ENCODE results near the gene BCL6B. TPM values are rescaled to one million over a fixed set of nuclear protein-coding genes. Genes with fewer than 3 reads are reported as not detected.
A peak's percentile ranks its signal among the peaks of the same experiment; 100 is the strongest.
"Not testable (repeated sequence)": the region's sequence is repeated elsewhere in the genome, so short reads cannot be mapped to it uniquely, and the experiment has no call there.

The BCL6B gene
- total RNA-seq, 1 donor from 2014 or later = 57.9 TPM

DNA sequence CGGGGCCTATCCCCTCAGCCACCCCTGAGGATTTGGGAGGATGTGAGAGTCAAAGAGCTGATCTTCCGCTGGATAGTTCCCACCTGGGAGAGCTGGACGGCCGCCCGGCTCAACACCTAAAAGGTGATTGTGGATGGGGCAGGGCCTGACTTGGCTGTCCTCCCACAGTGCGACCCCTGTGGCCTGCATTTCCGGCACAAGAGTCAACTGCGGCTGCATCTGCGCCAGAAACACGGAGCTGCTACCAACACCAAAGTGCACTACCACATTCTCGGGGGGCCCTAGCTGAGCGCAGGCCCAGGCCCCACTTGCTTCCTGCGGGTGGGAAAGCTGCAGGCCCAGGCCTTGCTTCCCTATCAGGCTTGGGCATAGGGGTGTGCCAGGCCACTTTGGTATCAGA is 4.5 kb downstream of the BCL6B start:
- peak in 1 of 2 donors; percentile 46 for DNase-seq (ENCODE audit: low read depth in 2 of 2)

DNA sequence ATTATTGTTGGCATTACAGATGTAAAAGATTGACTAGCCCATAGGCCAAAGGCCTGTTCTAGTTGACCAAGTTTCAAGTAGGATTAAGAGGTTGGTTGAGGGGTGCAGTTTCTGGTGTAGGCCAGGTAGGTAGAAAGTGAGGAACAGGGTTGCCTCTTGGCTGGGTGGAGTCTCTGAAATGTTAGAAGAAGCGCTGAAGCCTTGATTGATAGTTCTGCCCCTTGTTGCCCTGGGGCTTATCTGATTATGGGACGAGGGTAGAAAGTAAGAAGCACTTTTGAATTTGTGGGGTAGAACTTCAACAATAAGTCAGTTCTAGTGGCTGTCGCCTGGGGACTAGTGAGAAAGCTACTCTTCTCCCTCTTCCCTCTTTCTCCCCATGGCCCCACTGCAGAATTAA is 6.2 kb downstream of the BCL6B start:
- no peak for DNase-seq (ENCODE audit: low read depth in 2 of 2)

DNA sequence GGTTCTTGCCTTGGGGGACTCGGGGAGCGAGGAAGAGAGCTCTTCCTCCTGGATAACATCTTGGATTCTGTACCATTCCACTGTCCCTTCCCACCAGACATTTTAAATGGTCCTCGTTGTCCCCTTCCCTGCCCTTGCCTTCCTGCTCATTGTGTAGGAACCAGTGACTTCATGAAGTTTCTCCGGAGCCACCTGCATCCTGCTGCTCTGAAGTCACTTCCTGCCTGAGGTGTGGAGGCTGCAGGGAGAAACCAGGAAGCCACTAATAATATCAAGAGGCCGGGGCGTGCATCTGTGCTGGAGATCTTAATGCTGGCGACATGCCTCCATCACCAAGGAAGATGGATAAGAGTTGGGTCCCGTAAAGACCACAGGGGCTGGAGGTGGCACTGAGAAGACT is 6.8 kb downstream of the BCL6B start:
- peak; percentile 86 to 95 for DNase-seq (ENCODE audit: low read depth in 2 of 2)

DNA sequence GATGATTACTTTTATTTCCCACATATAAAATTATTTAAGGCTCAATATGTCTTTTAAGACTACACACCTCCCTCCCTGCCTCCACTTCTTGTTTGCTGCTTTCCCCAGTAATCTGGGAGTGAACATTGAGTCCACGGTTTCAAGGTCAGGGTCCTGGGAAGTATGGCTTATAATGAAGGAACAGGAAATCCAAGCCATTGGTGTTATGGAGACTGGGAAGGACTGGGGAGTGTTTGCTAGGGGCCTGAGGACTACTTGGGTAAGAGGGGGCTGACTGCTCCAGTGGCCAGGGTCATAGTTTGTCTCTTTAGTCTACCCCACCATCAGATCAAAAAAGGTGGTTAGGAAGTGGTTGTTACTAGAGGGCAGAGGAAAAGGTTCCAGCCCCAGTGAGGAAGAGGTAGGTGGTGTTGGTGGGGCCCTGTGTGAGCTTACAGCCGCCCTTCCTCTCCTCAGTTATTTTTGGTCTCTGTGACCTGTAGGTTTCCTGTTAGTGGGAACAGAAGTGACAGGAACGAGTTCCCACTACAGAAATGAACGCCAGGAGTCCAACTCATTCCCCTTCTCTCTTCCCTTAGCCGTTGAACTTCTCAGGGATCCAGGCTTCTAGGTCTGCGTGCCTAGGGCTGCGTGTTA is 12.2 kb downstream of the BCL6B start:
- peak in 1 of 2 donors; percentile 71 for DNase-seq (ENCODE audit: low read depth in 2 of 2)

DNA sequence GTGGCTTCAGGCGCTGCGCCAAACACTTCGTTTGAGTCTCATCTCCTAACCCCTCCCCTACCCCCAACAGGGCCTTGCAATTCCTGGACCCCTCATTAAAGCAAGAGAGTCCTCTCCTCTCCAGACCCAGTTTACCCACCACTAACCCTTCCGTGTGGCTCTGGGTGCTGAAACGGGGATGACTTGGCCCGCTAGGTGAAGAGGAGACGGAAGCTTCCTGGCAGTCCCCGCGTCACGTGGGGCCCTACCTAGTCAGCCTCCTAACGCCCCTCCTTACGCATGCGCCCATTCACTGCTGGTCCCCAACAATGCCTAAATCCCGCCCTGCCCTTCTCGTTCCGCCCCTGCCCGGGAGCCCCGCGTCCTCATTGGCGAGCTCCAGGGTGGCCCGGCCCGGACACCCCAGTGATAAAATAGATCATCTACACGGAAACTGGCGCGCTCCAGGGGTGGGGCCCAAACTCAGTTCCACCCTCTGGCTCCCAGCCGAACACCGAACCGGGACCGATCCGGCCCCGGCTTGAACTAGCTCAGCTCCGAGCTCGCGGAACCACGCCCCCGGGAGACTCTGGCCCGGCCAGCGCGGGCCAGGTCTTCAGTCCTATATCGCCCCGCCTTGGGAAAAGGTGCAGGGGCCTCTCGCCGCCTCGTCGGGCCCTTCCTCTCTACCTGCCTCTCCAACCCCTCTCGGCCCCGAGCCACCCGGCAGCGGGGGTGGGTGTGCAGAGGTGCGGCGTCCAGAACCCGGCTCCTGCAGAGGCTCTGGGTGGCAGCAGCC is 12.9 kb downstream of the BCL6B start, which contains the start of gene SLC16A13:
Gene SLC16A13, plus strand, starts transcription at position 425 of the 778 bp plus-strand sequence. CDS start 368 bp downstream, outside the sequence.
- DNase-seq (ENCODE audit: low read depth in 2 of 2) = peak; percentile 95 to 99

DNA sequence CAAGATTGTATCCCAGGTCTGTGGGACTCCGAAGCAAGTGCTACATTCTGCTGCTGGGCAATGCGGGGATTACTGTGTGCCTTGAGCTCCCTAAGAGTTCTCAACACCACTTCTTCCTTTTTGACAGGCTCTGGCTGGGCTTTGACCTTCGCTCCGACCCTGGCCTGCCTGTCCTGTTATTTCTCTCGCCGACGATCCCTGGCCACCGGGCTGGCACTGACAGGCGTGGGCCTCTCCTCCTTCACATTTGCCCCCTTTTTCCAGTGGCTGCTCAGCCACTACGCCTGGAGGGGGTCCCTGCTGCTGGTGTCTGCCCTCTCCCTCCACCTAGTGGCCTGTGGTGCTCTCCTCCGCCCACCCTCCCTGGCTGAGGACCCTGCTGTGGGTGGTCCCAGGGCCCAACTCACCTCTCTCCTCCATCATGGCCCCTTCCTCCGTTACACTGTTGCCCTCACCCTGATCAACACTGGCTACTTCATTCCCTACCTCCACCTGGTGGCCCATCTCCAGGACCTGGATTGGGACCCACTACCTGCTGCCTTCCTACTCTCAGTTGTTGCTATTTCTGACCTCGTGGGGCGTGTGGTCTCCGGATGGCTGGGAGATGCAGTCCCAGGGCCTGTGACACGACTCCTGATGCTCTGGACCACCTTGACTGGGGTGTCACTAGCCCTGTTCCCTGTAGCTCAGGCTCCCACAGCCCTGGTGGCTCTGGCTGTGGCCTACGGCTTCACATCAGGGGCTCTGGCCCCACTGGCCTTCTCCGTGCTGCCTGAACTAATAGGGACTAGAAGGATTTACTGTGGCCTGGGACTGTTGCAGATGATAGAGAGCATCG is 15.4 kb downstream of the BCL6B start:
- DNase-seq (ENCODE audit: low read depth in 2 of 2) = no peak

DNA sequence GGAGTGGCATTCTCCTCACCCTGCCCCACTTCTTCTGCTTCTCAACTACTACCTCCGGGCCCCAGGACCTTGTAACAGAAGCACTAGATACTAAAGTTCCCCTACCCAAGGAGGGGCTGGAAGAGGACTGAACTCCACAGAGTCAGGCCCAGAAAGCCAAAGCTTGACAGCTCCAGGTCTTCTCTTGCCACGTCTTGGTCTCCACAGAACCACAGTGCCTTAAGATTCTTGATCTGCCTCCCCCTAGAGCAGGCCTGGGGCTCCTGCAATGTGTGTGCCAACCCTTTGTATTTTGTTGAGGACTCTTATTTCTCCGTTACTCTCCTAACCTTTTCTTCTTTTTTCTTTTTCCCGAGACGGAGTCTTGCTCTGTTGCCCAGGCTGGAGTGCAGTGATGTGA is 17.0 kb downstream of the BCL6B start:
- no peak for DNase-seq (ENCODE audit: low read depth in 2 of 2)

DNA sequence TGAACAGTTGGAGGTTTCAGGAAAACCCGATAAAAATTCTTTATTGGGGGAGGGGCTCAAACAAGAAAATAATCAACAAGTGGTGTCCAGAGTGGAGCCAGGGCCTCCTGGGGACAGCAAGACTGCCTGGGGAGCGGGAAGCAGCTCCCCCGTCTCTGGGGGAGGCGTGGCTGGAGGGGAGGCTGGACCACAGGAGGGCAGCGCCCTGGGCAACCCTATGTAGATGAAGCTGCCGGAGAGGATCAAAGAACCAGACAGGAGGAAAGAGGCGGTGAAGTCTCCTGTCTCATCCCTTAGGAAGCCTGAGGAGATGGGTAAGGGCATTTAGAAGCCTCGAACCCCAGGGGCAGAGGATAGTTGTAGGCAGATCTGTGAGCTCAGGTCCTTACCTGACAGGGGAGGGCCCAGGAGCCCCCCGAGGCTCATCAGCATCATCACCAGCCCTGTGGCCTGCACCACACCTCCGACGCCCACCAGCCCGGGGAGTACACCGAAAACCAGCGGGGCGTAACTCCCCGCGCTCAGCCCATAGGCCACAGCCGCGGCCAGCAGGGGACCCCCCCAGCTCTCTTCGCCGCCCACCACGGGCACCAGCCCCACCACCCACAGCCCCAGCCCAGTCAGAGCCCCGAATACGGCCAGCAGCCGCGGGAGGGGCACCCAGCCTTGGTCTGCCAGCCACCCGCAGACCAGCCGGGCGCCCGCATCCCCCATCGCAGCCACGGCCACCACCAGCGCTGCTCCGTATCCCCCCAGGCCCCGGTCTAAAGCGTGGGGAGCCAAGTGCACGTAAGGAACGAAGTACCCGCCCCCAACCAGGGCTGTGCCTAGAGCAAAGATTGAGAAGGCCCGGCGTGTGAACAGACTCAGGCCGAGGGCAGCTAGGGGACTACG is 19.0 kb downstream of the BCL6B start:
- no peak for DNase-seq (ENCODE audit: low read depth in 2 of 2)

DNA sequence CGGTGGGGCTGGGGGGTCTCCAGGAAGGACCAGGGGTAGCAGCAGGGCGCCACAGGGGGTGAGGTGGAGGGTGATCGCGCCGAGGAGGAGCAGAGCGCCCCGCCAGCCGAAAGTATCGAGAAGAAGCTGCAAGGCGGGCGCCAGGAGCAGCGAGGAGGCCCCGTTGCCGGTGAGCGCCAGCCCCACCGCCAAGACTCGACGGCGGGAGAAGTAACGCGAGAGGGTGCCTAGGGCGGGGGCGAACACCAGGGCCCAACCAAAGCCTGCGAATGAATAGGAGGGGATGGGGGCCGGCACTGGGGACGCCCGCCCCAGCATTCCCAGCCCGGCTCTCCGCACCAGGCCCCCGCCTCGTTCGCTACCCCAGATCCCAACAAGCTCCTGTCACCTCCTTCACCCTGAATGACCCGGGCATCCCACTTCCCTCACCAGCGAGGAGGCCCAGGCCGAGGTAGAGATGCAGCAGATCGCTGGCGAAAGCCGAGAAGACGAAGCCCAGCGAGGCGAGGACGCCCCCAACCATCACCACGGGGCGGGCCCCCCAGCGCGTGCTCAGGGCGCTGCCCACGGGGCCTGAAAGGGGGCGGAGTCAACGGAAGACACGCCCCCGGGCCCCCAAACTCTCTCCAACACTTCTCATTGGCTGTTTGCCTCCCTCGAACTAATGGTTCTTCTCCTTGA is 19.8 kb downstream of the BCL6B start:
- DNase-seq (ENCODE audit: low read depth in 2 of 2) = peak in 1 of 2 donors; percentile 35

DNA sequence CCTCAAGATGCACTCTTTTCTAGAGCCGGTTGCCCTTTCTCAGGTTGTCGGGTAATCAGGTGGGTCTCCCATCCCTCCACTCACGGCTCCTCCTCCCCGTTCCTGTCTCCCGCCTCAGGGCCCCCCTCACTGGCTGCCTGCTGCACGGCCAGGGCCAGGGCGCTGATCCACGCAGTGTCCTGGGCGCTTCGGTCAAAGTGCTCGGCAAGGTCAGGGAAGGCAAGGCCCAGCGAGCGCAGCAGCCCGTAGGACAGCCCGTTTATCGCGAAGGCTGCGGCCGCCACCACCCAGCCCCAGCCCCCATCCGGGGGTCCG is 20.3 kb downstream of the BCL6B start:
- DNase-seq (ENCODE audit: low read depth in 2 of 2) = no peak

DNA sequence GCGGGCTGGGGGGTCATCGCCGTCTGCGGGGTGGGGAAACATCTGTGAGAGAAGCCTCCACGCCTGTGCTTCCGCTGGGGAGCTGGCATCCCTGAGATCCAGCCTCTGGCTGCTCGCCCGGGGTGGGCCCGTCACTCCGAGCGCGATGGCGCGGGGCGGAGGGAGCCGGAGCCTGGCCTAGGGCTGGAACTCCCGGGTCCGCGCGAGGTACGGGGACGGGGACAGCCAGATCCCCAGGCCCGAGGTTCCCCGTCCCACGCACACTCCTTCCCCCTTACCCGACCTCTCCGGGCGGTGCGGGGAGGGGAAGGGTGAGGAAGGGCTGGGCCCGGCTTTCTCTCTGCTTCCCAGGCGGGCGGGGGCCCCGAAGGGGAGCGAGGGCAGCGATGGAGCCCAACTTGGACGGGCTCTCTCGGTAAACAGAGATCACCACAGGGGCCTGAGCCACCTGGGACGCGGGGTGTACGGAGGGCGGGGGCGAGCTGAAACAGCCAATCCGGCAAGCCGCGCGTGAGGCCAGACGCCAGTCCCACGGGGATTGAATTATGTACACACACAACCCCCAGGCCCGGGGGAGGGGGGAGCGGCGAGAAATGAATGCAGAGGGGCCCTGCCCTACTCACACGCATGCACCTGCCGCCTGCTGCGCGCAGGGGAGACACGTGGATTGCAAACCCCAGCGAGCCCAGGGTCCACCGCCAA is 20.8 kb downstream of the BCL6B start, which contains the start of gene SLC16A11:
Gene SLC16A11, minus strand, starts transcription at position 596 of the 702 bp plus-strand sequence. Its CDS starts 579 bp downstream, at position 17.
- DNase-seq (ENCODE audit: low read depth in 2 of 2) = peak in 1 of 2 donors; percentile 49

DNA sequence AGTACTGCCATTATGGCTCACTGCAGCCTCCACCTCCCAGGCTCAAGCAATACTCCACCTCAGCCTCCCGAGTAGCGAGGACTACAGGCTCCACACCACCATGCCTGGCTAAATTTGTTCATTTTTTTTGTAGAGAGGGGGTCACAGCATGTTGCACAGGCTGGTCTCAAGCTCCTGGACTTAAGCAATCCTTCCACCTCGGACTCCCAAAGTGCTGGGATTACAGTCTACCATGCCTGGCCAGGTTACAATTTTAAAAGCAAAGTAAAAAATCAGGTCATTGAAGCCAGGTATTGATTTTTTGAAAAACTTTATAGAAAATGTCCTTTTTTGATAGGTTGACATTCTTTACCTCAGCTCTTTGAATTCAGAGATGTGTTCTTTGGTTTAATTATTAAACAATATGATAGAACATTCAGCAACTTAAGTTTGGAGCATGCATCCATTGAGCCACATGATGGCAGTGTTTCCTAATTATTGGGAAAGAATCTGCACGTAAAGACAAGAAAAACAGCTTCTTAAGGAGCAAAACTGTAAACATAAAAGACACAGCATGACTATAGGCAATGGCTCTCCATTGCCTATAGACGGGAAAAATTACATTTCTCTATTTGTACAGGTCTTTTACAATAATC is 22.8 kb downstream of the BCL6B start:
- DNase-seq (ENCODE audit: low read depth in 2 of 2) = peak; percentile 58 to 77

DNA sequence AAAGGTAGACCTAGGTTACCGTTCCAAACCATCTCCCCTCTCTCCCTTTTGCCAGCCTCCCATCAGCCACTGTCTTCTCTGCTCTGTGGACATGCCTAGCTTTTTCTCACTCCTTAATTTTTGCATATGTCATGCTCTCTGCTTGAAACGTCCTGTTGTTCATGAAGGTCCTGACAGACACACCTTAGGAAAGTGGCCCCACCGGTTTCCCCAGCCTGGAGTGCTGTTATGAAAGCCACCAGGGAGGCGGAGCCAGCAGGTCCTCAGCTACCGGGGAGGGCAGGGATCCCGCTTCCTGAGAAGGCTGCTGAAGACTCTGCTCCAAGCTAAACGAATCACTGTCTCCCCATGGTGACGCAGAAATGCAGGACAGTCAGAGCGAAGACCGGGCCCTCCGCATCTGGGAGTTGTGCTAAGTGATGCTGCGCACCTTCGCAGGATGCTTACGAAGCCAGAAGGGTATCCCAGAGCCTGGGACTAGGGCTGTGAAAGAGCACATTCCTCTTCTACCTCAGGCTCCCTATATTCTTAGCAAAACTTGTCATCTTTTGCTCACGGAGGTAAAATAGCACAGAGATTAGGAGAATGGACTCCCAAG is 23.4 kb downstream of the BCL6B start:
- no peak for DNase-seq (ENCODE audit: low read depth in 2 of 2)

DNA sequence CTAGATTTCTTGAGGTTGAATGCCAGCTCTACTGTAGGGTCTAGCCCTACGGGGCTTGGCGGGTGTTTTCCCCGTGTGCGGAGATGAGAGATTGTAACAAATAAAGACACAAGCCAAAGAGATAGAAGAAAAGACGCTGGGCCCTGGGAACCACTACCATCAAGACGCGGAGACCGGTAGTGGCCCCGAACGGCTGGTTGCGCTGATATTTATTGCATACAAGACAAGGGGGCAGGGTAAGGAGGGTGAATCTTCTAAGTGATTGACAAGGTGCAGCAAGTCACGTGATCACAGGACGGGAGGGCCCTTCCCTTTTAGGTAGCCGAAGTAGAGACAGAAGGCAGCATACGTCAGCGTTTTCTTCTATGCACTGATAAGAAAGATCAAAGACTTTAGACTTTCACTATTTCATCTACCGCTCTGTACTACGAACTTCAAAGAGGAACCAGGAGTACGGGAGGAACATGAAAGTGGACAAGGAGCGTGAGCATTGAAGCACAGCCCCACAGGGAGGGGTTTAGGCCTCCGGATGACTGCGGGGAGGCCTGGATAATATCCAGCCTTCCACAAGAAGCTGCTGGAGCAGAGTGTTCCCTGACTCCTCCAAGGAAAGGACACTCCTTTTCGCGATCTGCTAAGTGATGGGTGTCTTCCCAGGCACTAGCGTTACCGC is 24.0 kb downstream of the BCL6B start:
- DNase-seq (ENCODE audit: low read depth in 2 of 2) = not testable (repeated sequence)

DNA sequence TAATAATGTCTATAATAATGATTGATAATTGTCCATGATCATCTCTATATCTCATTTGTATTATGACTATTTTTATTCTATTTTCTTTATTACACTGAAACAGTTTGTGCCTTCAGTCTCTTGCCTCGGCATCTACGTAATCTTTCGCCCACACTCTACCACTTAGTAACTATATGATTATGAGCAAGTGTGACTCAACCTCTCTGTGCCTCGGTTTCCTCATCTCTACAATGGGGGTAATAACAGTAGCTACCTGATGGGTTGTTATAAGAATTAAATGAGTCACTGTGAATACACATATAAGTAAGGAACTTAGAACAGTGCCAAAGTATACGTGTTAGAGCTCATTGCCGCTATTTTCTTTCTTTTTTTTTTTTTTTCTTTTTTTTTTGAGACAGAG is 24.7 kb downstream of the BCL6B start:
- no peak for DNase-seq (ENCODE audit: low read depth in 2 of 2)

DNA sequence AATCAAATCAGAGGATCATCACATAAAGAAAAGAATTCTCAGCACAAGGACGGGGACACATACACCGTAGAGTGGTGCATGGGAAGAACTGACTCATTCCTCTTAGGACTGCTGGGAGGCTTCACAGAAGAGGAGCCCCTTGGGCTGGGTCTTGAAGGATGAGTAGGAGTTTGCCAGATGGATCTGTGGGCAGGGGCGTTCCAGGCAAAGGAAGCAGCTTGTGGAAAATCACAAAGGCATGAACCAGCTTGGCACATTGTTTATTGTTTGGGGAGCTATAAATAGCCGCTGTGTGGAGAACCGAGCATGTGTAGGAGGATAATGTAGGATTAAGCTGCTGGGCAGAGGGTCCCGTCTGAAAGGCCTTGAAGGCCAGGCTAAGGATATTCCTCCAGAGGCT is 26.1 kb downstream of the BCL6B start:
- peak in 1 of 2 donors; percentile 30 for DNase-seq (ENCODE audit: low read depth in 2 of 2)

DNA sequence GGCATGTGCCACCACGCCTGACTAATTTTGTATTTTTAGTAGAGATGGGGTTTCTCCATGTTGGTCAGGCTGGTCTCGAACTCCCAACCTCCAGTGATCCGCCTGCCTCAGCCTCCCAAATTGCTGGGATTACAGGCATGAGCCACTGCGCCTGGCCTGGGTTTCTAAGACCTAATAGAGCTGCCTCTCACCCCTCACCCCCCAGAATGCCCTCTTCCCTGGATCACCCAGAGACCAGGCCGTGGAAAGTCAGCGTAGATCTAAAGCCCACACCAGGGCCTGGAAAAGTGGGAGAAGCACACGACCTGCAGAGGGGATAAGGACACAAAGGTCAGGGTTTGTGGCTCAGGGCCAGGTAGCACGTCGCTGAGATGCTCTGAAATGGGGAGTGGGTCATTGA is 27.7 kb downstream of the BCL6B start:
- not testable (repeated sequence) for DNase-seq (ENCODE audit: low read depth in 2 of 2)

DNA sequence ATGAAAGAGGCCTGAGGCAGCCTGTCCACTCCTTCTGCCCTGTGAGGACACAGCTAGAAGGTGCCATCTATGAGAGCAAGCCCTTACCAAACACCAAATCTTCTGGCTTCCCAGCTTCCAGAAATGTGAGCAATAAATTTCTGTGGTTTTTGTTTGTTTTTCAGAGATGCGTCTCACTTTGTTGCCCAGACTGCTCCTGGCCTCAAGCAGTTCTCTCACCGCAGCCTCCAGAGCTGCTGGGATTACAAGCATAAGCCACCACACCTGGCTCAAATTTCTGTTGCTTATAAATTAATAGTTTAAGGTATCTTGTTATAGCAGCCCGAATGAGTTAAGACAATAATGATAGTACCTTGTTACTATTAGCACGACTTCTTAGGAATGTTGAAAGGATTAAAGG is 33.5 kb downstream of the BCL6B start:
- DNase-seq (ENCODE audit: low read depth in 2 of 2) = no peak
